GM10847 (cell line): ENCODE measurements around the gene MAP2K1.

Source experiments
- POLR2A ChIP-seq: IDR thresholded peaks from 2 replicates; pipeline ENCODE4 v1.6.1; 2011; ENCODE audit not compliant: insufficient read length; ENCODE audit errors: extremely low read depth

Gene MAP2K1

DNA sequence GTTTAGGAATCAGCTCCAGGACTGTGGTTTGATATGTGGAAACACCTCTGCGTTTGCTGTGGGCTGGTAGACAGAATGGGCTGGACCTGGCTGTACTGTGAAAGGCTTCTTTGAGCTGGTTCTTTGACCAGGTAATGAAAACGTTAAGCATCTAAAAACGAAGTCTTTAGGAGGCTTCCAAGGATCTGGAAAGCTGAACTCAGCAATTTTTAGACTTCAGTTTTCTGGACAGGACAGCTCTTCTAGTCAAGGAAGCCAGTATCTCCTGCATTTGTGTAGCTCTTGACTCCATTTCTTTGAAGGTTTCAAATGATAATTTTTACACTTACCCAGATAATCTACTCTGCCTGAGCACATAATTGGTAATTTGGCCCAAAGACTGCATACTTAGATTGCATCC lies 25.5 kb downstream of the MAP2K1 start:
- TF ChIP-seq POLR2A = no peak

GRCh38 chr15:66413579-66413978 lies 26.9 kb downstream of the MAP2K1 start:
- no peak for TF ChIP-seq POLR2A

- no peak for TF ChIP-seq POLR2A
Observed at GRCh38 chr15:66415360-66415759, 28.6 kb downstream of the MAP2K1 start.

GRCh38 chr15:66417736-66418135 lies 31.0 kb downstream of the MAP2K1 start:
- TF ChIP-seq POLR2A = no peak

- TF ChIP-seq POLR2A = no peak
Observed at GRCh38 chr15:66419471-66419870, 32.8 kb downstream of the MAP2K1 start.

- TF ChIP-seq POLR2A = no peak
Observed at GRCh38 chr15:66422347-66422746, 35.6 kb downstream of the MAP2K1 start.

DNA sequence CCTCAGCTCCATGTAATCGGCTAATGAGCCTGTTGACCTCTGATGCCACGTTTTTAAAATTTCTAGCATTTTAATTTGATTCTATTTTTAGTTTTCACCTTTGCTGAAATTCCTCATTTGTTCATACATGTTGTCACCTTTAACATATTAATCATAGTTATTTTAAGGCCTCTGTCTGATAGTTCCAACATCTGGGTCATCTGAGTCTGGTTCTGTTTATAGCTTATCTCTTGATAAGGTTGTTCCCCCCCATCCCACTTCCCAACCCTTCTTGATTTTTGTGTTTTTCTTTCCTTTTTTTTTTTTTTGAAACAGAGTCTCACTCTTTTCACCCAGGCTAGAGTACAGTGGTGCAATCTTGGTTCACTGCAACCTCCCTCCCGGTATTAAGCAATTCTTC lies 36.4 kb downstream of the MAP2K1 start:
- TF ChIP-seq POLR2A = no peak

DNA sequence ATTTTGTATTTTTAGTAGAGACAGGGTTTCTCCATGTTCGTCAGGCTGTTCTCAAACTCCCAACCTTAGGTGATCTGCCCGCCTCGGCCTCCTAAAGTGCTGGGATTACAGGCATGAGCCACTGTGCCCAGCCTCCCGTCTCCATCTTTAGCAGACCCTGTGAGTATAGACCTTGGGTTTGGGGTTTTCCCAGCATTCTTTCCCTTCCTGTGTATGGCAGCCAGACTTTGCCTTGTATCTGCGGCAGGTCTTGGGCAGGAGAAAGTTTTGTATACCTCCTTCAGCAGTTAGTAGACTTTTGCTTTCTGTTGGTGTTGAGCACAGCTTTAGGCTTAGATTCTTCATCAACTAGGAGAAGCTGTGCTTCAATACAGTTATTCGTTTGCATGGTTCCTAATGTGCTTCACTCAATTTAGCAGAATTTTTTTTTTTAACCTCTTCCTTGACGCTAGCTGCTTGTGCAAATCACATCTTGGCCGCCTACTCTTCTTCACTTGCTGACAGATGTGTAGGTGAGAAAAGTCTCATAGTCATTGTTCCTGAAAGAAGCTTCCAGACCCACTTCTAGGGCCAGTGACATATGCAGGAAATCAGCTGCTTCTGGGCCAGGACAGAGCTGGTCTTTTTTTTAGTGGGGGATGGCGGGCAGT lies 38.4 kb downstream of the MAP2K1 start:
- no peak for TF ChIP-seq POLR2A

DNA sequence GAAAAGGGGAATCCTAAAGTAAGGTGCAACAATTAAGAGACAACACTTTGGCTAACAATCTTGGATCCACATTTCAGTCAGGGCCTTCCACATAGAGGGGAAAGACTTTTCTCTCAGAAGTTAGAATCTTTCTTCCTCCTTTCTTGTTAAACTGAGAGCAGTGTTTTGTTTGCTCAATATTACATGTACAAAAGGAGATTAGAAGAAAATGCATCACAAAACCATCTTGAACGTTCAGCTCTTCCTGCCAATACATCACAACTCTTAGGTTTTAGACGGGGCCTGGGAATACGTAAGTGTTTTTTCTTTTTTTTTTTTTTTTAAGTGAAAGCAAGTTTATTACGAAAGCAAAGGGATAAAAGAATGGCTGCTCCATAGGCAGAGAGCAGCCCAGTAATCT lies 39.1 kb downstream of the MAP2K1 start:
- TF ChIP-seq POLR2A = no peak

DNA sequence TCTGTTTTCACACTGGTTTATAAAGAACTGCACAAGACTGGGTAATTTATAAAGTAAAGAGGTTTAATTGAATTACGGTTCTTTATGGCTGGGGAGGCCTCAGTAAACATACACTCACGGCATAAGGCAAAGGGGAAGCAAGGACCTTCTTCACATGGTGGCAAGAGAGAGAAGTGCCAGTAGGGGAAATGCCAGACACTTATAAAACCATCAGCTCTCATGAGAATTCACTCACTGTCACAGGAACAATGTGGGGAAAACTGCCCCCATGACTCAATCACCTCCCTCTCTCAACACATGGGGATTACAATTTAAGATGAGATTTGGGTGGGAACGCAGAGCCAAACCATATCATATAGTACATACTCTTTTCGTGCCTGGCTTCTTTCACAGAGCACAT lies 42.4 kb downstream of the MAP2K1 start:
- no peak for TF ChIP-seq POLR2A

DNA sequence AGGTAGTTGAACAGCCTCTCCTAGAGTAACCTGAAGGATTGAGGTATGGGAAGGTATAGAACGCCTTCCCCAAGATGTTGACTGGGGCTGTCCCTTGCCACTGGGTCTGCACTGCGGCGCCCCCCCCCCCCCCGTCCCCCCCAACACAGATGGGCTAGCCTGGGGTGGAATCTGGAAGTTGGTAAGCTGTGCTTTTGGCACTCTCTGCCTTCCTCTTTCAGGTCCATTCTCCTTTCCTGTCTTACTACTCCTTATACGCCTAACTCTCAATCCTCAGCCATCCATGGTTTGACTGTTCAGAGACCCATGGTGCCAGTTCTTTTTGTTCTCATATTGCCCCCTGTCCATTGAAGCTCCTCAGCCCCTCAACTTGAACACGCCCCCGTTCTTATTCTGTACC lies 42.8 kb downstream of the MAP2K1 start:
- TF ChIP-seq POLR2A = no peak

DNA sequence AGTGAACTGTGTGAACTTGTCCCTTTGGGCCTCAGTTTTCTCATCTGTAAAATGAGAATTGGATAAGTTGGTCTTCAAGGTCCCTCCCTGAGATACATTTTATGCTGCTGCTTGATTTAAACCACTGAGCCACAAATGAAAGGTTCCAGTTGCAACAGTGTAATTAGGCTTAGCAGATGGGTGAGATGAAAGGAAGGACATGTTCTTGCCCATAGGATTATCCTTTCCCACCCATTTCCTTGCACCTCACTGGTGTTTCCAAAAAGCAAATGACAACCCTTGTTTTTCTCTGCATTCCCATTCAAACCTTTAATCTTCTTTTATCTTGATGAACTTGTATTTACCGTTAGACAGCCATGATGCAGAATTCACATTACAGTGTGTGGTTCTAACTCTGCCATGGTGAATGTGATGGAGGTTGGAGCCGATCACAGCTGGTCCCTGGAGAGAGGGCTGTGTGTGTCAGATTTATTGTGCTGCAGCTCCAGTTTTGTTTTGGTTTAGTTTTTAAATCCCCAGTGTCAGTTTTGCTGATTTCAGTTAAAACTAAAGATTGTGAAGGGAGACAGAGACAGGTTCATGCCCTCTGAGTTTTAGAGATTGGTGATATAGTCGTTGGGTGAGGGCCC lies 44.0 kb downstream of the MAP2K1 start:
- no peak for TF ChIP-seq POLR2A

DNA sequence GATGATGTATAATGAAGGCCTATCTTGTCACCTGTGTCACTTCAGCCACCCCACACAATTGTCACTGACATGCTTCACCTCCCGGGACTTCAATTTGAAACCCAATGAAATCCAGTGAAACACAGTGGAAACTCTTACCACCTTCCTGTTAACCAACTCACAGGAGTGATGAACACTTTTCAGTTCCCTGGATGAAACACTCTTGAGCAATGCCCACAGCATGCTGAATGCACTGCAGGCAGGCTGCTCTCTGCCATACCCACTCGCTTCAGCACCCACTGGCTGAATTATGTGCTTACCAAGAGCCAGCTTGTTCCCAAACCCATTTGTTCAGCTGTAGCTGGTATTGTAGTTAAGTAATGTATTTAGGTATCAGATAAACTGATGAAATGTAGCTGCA lies 47.0 kb downstream of the MAP2K1 start:
- no peak for TF ChIP-seq POLR2A

- no peak for TF ChIP-seq POLR2A
Observed at GRCh38 chr15:66440501-66440900, 53.8 kb downstream of the MAP2K1 start.

DNA sequence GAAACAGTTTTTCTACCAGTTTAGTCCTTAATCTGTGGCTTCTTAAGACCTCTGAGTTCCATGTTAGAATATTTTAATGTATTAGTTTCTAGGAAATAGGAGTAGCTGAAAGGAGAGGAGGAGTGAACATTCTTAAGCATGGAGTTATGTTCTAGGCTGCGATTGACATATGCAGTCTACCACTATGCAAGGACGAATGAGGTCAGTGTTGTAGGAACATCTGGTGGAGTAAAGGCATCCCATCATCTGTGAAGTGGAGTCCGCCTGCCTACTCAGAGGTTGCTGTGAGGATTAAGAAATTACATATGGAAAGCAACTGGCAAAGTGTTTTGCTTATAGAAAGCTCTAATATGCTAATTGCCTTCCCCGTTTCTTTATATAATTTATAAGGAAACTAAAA lies 65.7 kb downstream of the MAP2K1 start:
- TF ChIP-seq POLR2A = no peak

DNA sequence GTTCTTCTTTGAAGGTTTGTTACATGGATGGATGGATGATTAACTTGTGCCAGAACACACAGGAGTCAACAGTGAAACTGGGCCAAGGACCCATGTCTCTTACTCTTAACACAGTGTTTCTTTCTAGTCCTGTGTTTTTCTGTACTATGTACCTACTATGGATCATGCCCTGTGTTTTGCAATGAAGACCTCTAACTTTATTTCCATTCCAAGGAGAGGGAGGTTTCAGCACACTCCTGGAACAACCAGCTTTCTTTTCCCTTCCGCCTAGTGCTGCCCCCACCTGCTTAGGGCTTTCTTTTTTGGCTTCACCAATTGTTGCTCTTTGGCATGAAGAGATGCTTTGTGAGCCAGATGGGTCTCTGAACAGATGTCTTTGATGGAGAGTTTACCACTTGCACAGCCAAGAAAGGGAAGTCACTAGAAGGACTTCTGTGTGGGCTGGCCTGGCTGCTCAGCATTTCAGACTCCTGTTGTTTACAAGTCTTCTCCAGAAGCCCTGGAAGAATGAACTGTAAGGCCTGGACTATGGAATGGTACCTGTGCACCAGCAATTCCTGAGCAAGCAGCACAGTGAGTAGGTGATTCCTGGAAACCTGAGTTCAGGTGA lies 66.4 kb downstream of the MAP2K1 start:
- no peak for TF ChIP-seq POLR2A

- no peak for TF ChIP-seq POLR2A
Observed at GRCh38 chr15:66454143-66454542, 67.4 kb downstream of the MAP2K1 start.
